ENCODE measurements around the gene MEIKIN. TPM values are rescaled to one million over a fixed set of nuclear protein-coding genes. Genes with fewer than 3 reads are reported as not detected.

Gene MEIKIN
- total RNA-seq, 1 experiment from 2014 or later, result not detected

- Histone ChIP-seq H2AFZ (ENCODE audit: low read length) (no peak within 1 kb of the TSS), H4K91ac (ENCODE audit: insufficient read length, low read depth, low read length) (no peak within 1 kb of the TSS), H3K14ac (ENCODE audit: insufficient read depth, low read length) (peak within 1 kb of the TSS; percentile 84), H3K27me3 (ENCODE audit: insufficient read depth, low read length) (no peaks in the 10 kb centered on the region), H3K18ac (ENCODE audit: insufficient read length, low read depth, low read length) (peak within 1 kb of the TSS; percentile 63), H2BK12ac (ENCODE audit: insufficient read length, low read depth, low read length) (no peak within 1 kb of the TSS), H3K4me2 (ENCODE audit: insufficient read depth, insufficient read length, low read length) (peak within 1 kb of the TSS; percentile 92), H4K8ac (replicated peaks; ENCODE audit: insufficient read length, low read depth, low read length) (no peak within 1 kb of the TSS), H4K20me1 (ENCODE audit: control insufficient read depth, insufficient read depth, insufficient read length) (no peaks in the 10 kb centered on the region), H3K79me2 (ENCODE audit: insufficient read depth, low read length) (no peaks in the 10 kb centered on the region; the same call in 1 of the 2 replicates), H2BK120ac (ENCODE audit: low read depth, low read length, poor library complexity, severe bottlenecking) (no peak within 1 kb of the TSS), H3K4me1 (ENCODE audit: insufficient read depth, low read length) (no peaks in the 10 kb centered on the region), H2BK5ac (ENCODE audit: insufficient read length, low read length) (no peak within 1 kb of the TSS), H3K23me2 (ENCODE audit: insufficient read length, low read depth, low read length, poor library complexity, severe bottlenecking) (peaks cover 6% of the 10 kb centered on the region), H3K56ac (ENCODE audit: insufficient read length, low read depth, low read length) (no peak within 1 kb of the TSS), H2AK5ac (ENCODE audit: insufficient read length, low read length) (no peak within 1 kb of the TSS), H2BK20ac (ENCODE audit: low read depth, low read length, poor library complexity, severe bottlenecking) (no peak within 1 kb of the TSS), H3K9ac (ENCODE audit: extremely low read depth, insufficient read length, low read length) (peak within 1 kb of the TSS; percentile 90), H2BK15ac (ENCODE audit: low read depth, low read length) (no peak within 1 kb of the TSS), H3K27ac (ENCODE audit: insufficient read length, low read depth, low read length) (no peak within 1 kb of the TSS), H3K9me3 (ENCODE audit: control insufficient read depth, low read depth, low read length) (no peaks in the 10 kb centered on the region), H3T11ph (ENCODE audit: low read length) (no peak within 1 kb of the TSS), H3K4ac (ENCODE audit: low read depth, low read length) (no peak within 1 kb of the TSS), H3K79me1 (ENCODE audit: insufficient read depth, low read depth, low read length, poor library complexity, severe bottlenecking) (peaks cover 3% of the 10 kb centered on the region), H3K23ac (ENCODE audit: insufficient read length, low read depth, low read length) (no peak within 1 kb of the TSS), H4K5ac (ENCODE audit: insufficient read length, low read depth, low read length) (no peak within 1 kb of the TSS)
- H3K27ac Mint-ChIP-seq, result peak within 1 kb of the TSS; percentile 25 to 93 (median 91); a peak in 5 of 7 replicates
- H3K4me3 Mint-ChIP-seq, result peak within 1 kb of the TSS; percentile 90 to 98
- no CpG with 5 or more reads among the region's 79 CpGs for WGBS (ENCODE audit: extremely low coverage, insufficient read length, low lambda C conversion rate)
- H3K36me3 Mint-ChIP-seq (ENCODE audit: insufficient read depth in 1 of 3, low read depth in 3 of 3), result peaks cover 0 to 4% (median 0%) of the 10 kb centered on the region in 3 experiments; a peak in 1 of 7 replicates
- peak; percentile 99 for DNase-seq
- H3K9me3 Mint-ChIP-seq, result no peaks in the 10 kb centered on the region
- peaks cover 13% of the 10 kb centered on the region for H3K27me3 Mint-ChIP-seq (ENCODE audit: low read depth)
- H3K4me1 Mint-ChIP-seq, result peaks cover 14 to 18% of the 10 kb centered on the region in 2 experiments
- TF ChIP-seq CTCF (conservative IDR thresholded peaks at IDR 0.05), result peak; percentile 35; the same call in 2 of the 3 replicates
These were observed 148.4 kb downstream of the MEIKIN start, which contains the start of gene FNIP1 for GRCh38 chr5:131796793-131797693. Gene FNIP1, minus strand, starts transcription at chr5:131797017. Its CDS starts 96 bp downstream, at chr5:131796921.

All from H9 (cell line).